ENCODE data around the gene ATG2B.
A peak's percentile ranks its signal among the peaks of the same experiment; 100 is the strongest.

Gene ATG2B

DNA sequence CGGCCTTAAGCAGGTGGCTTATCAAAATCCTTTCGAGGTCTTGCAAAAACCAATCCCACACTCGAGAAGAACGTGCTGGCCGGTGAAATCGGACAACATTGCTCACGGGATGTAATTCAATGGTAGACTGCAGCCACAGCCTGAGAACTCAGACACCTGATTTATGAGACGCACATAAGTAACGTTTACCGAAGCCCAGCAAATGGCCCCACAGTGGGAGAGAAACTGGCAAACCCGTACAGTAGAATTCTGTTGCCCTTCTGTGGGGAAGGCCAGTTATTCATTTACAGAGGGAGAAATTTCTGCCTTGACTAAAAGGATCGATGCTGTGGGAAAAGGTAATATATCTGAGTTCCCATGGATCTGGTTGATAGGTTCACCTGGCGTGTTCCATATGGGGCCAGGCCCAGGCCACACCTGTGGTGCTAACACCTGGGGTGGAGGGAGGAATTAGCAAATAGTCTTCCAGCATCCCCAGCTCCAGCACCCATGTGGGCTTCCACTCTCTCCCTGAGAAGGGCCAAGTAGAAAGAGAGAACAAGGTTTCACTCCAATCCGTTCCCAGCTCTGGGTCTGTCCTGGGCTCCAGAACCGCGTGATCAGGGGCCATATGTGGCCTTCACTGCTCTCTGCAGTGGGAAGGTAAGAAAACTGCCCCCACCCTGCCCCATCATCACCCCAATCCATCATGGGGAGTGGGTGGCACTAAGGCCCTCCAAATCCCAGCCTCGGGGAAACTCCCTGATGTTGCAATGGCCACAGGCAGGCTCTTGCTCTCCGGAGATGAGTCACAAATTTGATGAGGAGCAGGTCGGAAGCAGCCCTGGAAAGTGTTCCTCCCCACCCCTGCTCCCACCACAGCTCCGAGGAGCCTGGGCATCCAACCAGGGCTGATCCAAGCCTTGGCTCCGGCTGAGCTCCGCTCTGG, 94.4 kb downstream of the ATG2B start:
- DNase-seq: peak; percentile 6

DNA sequence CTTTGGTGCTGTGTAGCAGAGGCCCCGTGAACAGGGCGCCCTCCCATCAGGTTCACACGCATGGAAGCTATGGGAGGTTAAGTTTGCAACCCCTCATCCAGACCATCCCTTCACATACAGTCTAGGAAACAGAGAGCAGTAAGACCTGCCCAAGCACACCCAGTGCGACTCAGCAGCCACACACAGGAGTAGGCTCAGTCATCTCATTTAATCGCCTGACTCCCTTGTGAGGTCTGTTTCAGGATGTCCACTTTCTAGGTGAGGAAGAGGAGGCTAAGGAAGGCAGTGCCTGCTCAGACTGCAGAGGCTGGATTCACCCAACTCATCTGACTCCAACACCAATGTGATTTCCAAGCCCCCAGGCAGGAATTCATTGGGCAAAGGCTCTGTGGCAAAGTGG, 95.2 kb downstream of the ATG2B start:
- no peak for DNase-seq

DNA sequence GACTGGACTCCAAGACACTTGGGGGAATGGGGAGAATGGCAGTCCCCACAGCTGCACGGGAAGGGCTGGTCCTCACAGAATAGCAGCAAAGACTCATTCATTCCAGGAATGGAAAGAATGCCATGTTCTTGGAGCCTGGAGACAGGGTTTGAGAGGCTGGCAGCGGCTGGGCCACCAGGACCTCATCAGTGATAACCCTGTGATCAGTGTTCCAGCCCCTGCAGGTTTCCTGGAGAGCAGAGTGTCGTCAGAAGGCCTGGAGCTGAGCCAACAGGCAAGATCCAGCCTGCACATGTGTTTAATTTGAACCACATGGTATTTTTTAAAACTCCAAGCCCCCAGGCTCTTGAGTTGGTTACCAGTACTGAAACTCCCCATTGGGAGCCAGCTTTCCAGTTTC, 95.8 kb downstream of the ATG2B start:
- peak; percentile 18 for DNase-seq

DNA sequence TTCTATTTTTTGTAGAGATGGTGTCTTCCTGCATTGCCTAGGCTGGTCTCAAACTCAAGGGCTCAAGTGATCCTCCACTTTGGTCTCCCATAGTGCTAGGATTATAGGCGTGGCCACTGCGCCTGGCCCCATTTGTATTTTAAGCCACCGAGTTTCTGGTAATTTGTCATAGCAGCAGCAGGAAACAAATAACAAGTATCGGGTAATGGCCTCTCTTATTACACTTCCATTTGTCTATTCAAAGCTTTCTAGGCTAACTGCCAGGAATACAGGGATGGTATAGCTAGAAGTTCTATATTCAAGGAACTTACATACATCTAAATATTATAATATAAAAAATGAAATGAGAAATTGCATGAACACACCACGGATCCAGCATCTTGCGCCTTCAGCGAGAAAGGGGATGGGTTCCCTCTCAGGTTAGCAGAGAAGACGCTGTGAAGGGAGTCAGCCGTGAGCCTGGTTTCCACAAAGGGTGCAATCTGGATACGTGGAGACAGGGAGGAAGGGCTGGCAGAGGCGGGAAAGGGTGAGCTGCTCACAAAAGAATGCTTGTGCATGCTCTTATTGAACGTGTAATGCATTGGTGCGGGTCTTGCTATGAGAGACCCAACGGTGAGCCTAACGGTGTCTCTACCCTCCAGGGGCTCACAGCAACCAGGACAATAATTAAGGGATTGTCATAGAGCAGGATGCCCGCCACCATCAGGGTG, 97.6 kb downstream of the ATG2B start:
- DNase-seq: peak; percentile 2

DNA sequence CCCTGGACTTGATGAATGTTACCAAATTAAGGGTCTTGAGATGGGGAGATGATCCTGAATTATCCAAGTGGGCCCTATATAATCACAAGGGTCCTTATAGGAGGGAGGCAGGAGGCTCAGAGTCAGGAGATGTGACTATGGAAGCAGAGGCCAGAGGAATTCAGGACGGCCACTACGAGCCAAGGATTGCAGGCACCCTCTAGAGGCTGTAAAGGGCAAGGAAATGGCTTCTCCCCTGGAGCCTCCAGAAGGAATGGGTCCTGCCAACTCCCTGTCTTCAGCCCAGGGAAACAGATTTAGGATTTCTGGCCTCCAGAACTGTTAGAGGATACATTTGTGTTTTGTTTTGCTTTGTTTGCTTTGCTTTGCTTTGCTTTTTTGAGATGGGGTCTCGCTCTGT, 98.3 kb downstream of the ATG2B start:
- peak; percentile 31 for DNase-seq

DNA sequence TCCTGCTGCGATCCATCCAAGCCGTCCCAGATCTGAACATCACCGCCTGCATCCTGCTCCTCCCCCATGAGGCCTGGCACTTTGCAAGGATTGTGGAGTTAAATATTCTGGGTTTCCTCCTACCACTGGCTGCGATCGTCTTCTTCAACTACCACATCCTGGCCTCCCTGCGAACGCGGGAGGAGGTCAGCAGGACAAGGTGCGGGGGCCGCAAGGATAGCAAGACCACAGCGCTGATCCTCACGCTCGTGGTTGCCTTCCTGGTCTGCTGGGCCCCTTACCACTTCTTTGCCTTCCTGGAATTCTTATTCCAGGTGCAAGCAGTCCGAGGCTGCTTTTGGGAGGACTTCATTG, 99.0 kb downstream of the ATG2B start:
- no peak for DNase-seq

DNA sequence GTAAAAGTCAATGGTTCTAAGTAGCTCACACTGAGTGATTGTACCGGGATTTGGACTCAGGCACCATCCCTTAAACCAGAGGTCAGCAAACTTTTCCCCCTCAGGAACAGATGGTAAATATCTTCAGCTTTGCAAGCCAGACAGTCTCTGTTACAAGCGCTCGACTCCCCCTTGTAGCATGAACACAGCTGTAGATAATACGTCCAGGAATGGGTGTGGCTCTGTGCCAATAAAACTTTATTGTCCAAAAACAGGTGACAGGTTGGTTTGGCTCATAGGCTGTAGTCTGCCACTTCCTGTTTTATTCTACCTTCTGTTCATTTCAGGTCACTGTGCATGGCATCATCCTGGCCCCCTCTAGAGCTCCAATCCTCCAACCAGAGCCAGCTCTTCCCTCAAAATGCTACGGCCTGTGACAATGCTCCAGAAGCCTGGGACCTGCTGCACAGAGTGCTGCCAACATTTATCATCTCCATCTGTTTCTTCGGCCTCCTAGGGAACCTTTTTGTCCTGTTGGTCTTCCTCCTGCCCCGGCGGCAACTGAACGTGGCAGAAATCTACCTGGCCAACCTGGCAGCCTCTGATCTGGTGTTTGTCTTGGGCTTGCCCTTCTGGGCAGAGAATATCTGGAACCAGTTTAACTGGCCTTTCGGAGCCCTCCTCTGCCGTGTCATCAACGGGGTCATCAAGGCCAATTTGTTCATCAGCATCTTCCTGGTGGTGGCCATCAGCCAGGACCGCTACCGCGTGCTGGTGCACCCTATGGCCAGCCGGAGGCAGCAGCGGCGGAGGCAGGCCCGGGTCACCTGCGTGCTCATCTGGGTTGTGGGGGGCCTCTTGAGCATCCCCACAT, 99.6 kb downstream of the ATG2B start:
- DNase-seq: peak; percentile 5

DNA sequence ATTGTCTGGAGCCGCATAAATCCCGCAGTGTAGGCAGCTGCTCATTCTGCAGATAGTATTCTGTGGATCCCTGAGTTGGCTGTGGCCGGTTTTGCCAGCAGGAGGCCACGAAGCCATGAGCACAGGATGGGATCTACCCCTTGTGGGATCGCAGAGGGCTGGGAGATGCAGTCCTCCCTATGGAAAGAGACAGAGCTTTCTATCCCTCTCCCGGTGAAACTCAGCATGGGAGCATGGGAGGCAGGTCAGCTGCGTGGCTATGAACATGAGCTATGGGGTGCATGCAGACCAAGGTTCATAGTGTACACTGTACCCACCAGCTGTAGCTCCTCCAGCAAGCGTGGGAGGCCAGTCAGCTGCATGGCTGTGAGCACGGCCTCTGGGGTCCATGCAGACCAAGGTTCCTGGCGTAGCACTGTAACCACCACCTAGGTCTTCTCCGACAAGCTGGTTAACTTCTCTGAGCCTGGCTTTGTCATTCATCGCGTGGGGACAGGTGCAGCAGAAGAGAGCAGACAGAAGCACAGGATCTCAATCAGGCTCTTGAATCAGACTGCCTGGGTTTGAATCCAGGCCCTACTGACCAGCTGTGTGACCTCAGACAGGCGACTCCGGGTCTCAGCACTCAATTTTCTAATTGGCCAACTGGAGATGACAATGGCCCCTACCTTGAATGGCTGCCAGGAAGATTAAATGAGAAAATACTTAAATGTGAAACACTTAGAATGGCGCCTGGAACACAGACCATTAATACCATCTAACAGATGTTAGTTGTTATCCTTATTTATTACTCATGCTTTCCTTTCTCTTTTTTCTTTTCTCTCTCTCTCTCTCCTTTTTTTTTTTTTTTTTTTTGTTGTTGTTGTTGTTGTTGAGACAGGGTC, 101.1 kb downstream of the ATG2B start:
- peak; percentile 37 for DNase-seq

DNA sequence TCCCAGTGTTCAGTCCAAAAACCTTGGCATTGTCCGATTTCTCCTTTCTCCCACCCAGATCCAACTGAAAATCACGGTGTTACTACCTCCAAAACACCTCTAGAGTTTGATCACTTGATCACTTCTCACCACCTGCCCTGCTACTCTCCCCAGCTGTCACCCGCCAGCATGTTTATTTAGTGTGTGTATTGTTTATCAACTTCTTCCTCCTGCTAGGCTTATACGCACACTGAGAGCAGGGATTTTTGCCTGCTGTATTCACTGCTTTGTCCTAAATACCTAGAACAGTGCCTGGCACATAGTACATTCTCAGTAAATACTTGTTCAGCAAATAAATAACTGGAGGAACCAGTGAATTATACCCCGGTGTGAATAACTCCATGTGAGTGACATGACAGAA, 102.1 kb downstream of the ATG2B start:
- DNase-seq: peak; percentile 90

DNA sequence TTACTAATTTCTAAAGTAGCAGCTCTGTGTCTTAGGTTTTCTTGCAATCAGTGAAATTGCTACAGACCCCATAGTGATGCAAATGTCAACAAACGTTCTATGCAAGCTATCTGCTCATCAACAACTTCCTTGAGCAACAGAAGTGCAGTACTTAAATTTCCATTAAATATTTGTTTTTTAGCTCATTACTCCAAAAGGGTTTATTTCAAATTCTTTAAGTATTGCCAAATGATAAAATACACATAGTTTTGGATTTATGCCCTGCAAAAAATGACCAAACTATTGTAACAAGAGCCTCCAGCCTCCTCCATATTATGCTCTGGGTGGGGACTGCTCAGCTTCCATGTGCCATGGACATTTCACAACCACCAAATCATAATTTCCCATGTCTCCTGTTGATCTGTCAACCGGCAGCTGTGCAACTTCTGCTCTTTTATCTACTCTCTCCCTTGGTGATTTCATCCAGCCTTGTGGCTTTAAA, 102.8 kb downstream of the ATG2B start:
- peak; percentile 55 for DNase-seq

DNA sequence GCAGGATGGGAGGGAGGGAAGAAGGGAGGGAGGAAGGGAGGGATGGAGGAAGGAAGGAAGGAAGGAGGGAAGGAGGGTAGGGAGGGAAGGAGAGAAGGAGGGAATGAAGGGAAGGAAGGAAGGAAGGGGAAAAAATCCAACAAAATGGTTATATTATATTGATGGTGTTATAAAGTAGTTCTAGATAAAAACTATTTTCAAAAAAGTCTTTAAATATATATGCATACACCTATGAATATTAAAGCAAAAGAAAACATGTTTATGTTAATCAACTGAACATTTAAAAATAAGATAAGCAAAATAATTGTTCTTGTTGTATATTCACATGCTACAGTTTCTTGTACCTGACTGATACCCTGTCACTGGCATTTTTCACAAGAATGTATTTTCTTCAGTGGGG, 105.2 kb downstream of the ATG2B start:
- no peak for DNase-seq

DNA sequence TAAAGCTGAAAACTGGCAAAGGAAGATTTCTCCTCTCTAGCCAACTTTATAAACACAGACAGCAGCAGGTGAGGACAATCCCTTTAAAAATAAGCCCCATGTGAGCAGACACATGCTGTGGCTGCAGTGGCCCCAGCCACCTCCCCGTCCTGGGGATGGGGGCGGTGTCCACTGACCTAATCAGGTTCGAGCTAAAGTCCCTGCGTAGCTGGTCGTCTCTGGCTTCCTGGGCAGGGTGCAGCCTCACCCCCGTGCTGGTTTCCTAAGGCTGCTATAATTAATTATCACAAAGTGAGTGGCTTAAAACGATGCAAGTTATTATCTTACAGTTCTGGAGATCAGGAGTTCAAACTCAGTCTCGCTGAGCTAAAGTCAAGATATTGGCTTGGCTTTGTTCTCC, 106.1 kb downstream of the ATG2B start:
- DNase-seq: no peak

DNA sequence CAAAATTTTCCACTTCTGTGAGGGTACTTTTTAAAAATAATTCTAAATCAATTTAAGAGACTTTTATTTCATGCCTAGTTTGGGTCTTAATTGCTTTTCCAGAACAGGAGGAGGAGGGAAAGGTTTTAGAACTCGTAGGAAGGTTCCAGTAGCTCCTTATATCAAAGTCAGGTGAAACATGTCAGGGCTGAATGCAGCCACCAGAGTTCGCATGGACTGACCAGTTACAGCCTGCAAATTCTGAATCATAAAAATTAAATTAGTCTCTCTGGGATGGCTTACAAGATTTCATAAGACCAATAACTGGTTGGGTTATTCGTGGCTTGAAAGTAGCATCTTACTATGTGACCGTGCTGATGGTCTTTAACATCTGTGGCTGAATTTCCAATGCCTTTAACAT, 106.7 kb downstream of the ATG2B start:
- no peak for DNase-seq

DNA sequence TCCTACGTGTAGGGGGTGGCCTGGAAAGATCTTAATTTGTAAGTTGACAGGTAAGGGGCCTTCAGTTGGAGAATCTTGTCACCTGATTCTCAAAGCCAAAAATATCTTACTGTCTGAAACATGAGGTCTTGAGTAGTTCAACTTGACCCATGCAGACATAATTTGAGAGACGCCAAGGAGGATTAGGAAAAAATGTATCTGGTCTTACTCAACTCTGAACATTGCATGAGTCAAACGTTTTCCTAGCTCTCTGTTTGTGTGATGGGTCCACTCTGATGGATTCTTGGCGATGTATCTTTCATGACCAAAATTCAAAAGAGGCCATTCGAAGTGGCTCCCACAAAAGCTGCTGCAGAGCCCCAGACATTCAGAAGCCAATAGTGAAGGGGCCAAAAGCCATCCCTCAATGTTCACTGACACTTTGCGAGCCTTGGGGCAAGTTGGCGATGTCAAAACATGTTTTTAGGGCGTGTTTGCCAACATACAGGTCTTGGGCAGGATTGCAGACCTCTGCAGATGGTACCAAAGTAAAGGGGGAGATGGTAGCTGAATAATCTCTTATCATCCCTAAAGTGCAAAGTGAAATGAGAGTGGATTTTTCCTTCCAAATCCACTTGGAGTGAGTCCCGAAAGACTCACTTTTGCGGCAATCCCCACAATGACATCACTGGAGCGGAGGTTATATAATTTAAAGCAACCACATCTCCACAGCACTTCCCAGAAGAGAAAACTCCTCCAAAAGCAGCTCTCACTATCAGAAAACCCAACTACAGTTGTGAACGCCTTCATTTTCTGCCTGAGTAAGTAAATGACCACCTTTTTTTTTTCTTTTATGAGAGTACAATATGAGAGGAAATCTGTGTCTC, 107.4 kb downstream of the ATG2B start, which contains the start of gene BDKRB1:
Gene BDKRB1 (plus strand): TSS at position 710 of the 866 bp plus-strand sequence. CDS start 7,473 bp downstream, outside the sequence.
- no peak for DNase-seq

DNA sequence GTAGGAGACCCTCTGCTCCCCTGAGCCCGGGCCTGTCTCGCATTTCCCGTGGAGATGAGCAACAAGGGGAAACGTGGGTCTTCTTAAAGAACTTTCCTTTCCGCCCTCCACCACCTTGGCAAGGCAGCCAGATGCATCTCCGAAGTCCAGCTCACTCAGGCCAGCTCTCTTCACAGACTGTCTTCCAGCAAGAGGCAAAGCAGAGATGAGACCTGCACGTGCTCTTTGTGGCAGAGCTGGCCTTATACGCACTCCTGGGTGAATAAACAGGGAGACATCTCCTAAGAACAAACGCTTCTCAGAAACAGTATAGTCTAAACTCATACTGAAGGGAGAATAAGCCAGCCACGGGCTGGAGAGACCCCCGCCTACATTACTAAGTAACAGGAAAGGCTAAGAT, 108.5 kb downstream of the ATG2B start:
- DNase-seq: no peak

DNA sequence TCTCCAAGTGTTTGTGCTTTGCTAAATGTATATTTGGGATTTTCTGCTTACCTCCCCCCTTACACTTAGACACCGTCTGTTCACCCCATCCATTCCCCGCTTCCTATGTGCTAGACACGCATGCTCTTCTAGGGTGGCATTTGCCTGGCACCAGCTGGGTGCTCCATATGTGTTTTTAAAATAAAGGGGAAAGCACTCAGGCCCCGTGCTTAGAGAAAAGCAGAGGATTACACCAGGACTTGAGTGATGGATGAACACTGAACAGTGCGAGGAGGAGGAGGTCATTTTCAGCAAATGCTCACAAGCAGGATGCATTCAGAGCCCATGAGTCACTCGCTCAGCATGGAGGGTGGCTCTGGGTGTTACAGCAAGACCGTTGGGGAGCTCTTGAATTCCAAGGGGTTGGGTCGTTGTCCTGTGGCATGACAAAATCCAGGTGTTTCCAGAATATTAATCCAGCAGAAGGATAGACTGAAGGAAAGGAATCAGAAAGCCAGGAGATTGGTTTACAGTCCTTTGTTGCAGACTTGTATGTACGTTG, 110.1 kb downstream of the ATG2B start:
- DNase-seq: peak; percentile 44

DNA sequence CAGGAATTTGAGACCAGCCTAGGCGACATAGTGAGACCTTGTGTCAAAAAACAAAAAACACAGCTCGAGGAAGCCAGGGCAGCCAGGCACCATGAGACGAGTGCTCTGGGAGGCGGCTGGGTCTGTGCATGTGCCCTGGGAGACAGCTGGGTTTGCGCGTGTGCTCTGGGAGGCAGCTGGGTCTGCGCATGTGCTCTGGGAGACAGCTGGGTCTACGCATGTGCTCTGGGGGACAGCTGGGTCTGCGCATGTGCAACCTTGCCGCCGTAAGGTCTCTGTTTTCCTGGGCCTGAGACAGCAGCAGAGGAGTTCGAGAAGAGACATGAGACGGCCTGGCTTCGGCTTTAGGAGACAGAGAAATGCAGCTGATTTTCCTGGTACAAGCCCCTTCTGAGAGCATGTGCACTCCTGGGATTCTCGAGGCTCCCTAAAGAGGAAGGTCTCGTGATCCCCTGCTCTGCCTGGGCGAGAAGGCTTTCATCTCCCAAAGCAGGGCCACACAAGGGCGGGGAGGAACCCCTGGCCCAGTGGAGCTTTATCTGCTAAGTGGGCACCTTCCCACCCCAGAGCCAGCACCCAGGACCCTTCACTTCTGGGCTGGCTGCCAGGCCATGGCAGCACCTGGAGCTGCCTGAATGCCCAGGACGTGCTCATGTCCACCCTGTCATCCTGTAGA, 110.7 kb downstream of the ATG2B start:
- peak; percentile 93 for DNase-seq

DNA sequence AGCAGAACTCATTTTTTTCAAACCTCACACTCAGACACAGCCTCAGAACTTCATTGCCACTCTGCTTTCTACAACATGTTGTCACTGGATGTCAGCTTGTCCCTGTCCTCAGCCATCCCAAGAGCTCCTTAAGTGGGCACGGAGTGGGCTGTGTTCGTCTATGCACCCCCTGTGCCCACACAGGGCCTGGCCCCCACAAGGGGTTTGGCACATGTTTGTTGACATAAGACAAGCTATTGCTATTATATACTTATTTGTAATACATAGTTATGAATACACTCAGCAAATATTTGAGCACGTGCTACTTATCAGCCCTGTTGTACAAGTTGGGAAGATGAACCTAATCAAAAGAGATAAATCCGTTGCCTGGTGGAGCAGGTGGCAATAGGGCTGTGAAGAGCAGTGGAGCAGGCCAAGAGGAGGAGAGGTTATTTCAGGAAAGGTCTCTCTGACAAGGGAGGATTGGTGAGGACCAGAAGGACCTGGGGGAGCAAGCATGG, 111.4 kb downstream of the ATG2B start:
- peak; percentile 60 for DNase-seq

DNA sequence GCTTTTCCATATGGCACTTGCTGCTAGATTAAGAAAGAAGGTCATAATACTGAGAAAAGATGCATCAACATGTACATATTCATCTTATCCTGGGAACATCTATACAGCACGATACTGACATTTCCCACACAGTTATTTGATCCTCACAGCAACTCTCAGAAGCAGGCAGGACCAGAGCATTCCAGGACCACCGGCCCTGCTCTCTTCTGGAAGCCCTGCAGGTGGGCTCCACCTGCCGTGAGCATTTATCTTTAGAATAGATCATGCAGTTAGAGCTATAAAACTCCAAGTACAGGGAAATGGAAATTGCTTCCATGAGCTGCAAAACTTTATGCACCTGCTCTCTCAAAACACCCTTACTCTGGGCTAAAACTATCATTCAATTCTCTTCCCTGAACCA, 112.7 kb downstream of the ATG2B start:
- no peak for DNase-seq

DNA sequence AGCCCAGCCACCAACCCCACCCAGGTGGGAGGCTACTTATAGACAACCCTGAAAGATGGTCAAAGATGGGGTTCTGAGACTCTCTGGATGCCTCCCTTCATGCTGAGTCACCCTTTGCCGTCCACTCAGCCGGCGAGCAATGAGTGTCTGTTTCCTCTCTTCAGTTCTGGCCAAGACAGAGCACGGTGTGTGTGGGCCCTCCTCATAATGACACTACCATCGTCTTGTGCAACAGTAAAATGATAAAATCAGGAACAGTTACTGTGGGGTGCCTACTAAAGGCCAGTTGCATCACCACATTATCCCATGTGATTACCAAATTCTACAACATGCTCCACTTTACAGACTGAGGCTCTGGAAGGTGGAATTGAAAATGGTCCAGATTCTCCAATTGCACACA, 114.1 kb downstream of the ATG2B start:
- no peak for DNase-seq
